Upper lobe of left lung (tissue), 4 donors: Measurements from ENCODE around the gene KIF26B.
"Not testable (repeated sequence)": the region's sequence is repeated elsewhere in the genome, so short reads cannot be mapped to it uniquely, and the experiment has no call there.

Source experiments
- POLR2A ChIP-seq, 4 donors: fragments of 450-650 bp; IDR thresholded peaks; one replicate each; pipeline ENCODE4 v1.5.1; 2016 to 2017; ENCODE audit warnings: antibody characterized with exemption in 4 of 4, mild to moderate bottlenecking in 2 of 4
- POLR2AphosphoS5 ChIP-seq, 2 donors: sonication (generic); formaldehyde crosslinking; IDR thresholded peaks; one replicate each; pipeline ENCODE4 v1.5.1; 2017; ENCODE audit warnings: antibody characterized with exemption in 2 of 2
- TF ChIP-seq, protein P1 (sequence below), 6 experiments: fragments of 450-650 bp in 4 of 6; fragments of 200-600 bp in 2 of 6; sonication (generic) in 2 of 6; IDR thresholded peaks; one replicate each; pipeline ENCODE4 v1.5.1; 2016 to 2019; ENCODE audit warnings: antibody characterized with exemption in 6 of 6

DNA sequence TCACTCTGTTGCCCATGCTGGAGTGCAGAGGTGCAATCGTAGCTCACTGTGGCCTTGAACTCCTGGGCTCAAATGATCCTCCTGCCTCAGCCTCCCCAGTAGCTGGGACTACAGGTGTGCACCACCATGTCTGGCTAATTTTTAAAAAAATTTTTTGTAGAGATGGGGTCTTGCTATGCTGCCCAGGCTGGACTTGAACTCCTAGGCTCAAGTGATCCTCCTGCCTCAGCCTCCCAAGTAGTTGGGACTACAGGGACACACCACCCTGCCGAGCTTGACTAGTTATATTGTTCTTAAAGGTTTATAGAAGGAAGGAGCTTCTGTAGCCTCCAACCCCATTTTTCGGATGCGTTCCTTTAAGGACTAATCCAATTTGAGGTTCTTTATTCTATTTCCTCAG lies 248.2 kb downstream of the KIF26B start:
- not testable (repeated sequence) for TF ChIP-seq POLR2AphosphoS5, POLR2A (IDR thresholded peaks at IDR 0.05)
- TF ChIP-seq, protein P1, sequence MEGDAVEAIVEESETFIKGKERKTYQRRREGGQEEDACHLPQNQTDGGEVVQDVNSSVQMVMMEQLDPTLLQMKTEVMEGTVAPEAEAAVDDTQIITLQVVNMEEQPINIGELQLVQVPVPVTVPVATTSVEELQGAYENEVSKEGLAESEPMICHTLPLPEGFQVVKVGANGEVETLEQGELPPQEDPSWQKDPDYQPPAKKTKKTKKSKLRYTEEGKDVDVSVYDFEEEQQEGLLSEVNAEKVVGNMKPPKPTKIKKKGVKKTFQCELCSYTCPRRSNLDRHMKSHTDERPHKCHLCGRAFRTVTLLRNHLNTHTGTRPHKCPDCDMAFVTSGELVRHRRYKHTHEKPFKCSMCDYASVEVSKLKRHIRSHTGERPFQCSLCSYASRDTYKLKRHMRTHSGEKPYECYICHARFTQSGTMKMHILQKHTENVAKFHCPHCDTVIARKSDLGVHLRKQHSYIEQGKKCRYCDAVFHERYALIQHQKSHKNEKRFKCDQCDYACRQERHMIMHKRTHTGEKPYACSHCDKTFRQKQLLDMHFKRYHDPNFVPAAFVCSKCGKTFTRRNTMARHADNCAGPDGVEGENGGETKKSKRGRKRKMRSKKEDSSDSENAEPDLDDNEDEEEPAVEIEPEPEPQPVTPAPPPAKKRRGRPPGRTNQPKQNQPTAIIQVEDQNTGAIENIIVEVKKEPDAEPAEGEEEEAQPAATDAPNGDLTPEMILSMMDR (IDR thresholded peaks at IDR 0.05): not testable (repeated sequence)
